Fibroblast of the aortic adventitia (primary cell): Measurements from ENCODE around the gene VTA1. TPM values are rescaled to one million over a fixed set of nuclear protein-coding genes. Genes with fewer than 3 reads are reported as not detected.
"Not testable (repeated sequence)": the region's sequence is repeated elsewhere in the genome, so short reads cannot be mapped to it uniquely, and the experiment has no call there.

ENCODE experiments used
- DNase-seq: peaks from one replicate; pipeline ENCODE4 v3.0.0-alpha.2; 2010; ENCODE audit warnings: low read depth
- H3K4me3 ChIP-seq: 2 replicates; pipeline ENCODE4 v1.5.1; 2011; ENCODE audit warnings: low read depth, mild to moderate bottlenecking, control low read depth, low read length, moderate library complexity
- total RNA-seq: library from RNA; depleted of rRNA; stranded (reverse); fragments of >200 nt; gene quantifications from 2 replicates; pipeline ENCODE4 v1.2.3, GENCODE V29; 2012; ENCODE audit warnings: low replicate concordance
- TF ChIP-seq, protein P1 (sequence below): IDR thresholded peaks from 2 replicates; pipeline ENCODE4 v1.5.1; 2011; ENCODE audit warnings: mild to moderate bottlenecking, low read length, control low read depth, inconsistent platforms; ENCODE audit not compliant: insufficient read depth

Gene VTA1
- total RNA-seq, 1 donor, result 95.2 TPM

DNA sequence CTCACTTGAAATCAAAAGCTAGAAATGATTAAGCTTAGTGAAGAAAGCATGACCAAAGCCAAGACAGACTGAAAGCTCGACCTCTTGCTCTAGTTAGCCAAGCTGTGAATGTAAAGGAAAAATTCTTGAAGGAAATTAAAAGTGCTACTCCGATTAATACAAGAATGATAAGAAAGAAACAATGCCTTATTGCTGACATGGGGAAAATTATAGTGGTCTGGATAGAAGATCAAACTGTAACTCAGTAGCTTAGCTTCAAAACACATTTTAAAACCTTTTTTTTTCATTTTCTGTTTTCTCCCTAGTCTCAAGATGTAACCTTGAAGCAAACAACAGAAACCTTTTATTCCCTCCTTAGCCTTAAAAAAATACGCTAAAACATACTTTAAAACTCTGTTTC lies 25.7 kb upstream of the VTA1 start:
- no peak overlapping the region for H3K4me3 ChIP-seq
- no peak for DNase-seq
- TF ChIP-seq, protein P1, sequence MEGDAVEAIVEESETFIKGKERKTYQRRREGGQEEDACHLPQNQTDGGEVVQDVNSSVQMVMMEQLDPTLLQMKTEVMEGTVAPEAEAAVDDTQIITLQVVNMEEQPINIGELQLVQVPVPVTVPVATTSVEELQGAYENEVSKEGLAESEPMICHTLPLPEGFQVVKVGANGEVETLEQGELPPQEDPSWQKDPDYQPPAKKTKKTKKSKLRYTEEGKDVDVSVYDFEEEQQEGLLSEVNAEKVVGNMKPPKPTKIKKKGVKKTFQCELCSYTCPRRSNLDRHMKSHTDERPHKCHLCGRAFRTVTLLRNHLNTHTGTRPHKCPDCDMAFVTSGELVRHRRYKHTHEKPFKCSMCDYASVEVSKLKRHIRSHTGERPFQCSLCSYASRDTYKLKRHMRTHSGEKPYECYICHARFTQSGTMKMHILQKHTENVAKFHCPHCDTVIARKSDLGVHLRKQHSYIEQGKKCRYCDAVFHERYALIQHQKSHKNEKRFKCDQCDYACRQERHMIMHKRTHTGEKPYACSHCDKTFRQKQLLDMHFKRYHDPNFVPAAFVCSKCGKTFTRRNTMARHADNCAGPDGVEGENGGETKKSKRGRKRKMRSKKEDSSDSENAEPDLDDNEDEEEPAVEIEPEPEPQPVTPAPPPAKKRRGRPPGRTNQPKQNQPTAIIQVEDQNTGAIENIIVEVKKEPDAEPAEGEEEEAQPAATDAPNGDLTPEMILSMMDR, result no peak

DNA sequence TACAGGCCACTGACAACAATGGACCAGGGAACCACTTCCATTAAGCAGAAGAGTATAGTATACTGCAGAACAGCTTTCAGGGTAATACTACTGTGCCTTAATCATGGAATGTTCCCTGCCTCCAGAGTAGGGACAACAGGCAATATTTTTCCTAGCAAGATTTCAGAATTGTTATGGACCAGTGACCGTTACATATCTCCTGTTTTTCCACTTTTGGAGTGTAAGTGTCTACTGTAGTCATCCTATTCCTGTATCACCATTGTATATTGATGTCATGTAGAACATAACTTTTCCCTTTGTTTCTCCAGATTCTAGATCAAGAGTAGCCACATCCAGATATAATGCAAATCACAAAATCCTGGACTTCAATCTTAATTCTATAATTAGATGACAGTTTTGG lies 16.2 kb upstream of the VTA1 start:
- TF ChIP-seq, protein P1, result no peak
- DNase-seq, result no peak
- H3K4me3 ChIP-seq, result no peak overlapping the region

DNA sequence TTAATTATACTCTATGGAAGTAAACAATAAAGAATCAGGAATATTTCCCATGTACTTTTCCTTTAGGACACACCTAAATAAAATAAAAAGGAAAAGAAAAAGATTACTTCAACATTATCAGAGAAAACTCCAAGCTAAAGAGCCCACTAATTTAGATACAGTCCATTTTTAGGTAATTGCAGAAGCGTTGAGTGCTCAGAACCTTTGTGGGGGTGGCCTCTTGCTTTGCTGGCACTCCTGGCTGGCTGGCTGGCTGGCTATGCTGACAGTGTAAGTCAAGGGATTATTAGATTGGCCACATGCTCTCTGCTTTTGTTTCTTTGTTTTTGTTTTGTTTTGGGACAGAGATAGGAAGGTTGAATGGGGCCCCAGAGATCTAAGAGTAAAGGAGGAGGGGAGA lies 14.4 kb upstream of the VTA1 start, which contains the start of gene GJE1:
Gene GJE1, plus strand, starts transcription at position 301 of the 400 bp plus-strand sequence. CDS start 234 bp downstream, outside the sequence.
- TF ChIP-seq, protein P1, result no peak
- no peak for DNase-seq
- H3K4me3 ChIP-seq, result no peak within 1 kb of the TSS

DNA sequence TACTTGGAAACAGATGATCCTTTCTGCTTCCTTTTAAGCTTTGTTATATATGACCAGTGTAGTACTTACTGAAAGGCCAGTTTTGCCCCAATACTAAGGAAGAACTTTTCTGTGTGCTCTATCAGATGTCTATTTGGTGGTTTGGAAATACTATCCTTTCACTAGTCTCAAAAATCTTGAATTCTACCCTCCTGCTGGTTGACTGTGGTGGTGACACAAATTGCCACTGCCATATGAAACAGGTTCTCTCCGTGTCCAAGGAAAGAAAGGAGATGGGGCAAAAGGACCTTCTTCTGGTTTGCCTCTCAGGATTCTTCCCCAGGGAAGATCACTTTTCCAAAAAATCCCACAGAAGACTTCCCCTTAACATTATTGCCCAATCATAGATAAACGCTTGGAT lies 8.2 kb upstream of the VTA1 start:
- TF ChIP-seq, protein P1, result no peak
- no peak overlapping the region for H3K4me3 ChIP-seq
- no peak for DNase-seq

DNA sequence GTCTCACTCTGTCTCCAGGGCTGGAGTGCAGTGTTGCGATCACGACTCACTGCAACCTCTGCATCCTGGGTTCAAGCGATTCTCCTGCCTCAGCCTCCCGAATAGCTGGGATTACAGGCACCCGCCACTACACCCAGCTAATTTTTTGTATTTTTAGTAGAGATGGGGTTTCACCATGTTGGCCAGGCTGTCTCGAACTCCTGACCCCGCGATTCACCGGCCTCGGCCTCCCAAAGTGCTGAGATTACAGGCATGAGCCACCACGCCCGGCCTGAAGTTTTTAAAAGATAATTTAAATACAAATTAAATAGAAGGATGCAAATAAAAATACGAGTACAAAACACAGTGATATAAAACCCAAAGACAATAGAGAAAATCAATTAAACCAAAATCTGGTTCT lies 5.5 kb upstream of the VTA1 start:
- not testable (repeated sequence) for DNase-seq, H3K4me3 ChIP-seq

DNA sequence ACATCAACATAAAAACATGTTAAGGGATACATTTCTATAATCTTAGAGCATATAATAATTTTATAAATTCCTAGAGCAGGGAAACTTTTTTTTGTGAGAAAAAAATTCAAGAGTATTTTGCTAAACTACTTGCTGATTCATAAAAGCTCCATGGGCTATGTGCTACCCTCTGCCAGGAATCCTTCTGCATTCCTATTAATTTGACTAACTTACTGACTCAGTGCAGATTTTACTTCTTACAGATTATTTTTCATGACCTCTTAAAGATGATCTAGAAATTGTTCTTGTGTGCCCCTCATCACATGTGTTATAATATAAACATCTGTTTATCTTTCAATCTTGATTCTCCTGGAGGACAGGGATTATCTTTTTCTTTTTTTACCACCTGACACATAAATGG lies 5.7 kb downstream of the VTA1 start:
- peak; percentile 73 for DNase-seq
- TF ChIP-seq, protein P1, result no peak
- H3K4me3 ChIP-seq, result no peak overlapping the region

DNA sequence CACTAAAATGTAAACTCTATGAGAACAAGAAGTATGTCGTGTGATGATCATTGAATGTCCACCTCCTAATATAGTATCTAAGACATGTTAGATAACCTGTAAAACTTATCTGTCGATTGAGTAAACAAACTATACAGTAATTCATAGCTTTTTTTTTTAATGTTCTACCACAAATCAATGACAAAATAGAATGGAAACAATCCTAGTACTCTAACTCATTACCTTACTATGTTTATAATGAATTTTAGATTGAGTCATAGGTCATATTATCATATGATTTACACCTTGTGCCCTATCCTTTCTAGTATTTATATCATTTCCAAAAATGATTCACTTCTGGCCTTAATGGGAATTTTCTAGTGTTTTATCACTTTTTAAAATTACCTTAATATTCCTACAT lies 6.1 kb downstream of the VTA1 start:
- no peak for DNase-seq
- TF ChIP-seq, protein P1, result no peak
- H3K4me3 ChIP-seq, result no peak overlapping the region
